Non-pigmented ciliary epithelial cell (primary cell): Measurements from ENCODE around the gene OR2W3.

ENCODE experiments used
- DNase-seq: peaks from one replicate; pipeline ENCODE4 v3.0.0-alpha.2; 2010; ENCODE audit warnings: low read depth

The OR2W3 gene

GRCh38 chr1:247895163-247895637 lies at the start of gene OR2W3:
TSS of gene OR2W3 (plus strand) at chr1:247895587. CDS start at chr1:247895587, 0 bp downstream.
- no peak for DNase-seq

DNA sequence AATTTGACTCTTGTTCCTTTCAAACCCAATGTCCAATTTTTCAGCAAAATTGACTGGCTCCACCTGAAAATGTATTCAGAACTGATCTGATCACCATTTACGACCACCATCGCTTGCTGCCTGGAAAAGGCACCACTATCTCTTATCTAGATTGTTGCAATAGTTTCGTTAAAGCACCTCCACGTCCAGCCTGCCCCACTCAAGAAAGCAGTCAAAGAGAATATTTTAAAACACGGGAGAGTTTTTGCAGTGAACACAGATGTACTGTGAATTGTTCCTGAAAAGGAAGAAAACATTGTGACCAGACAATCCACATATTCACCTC lies 49.7 kb upstream of the OR2W3 start:
- no peak for DNase-seq

GRCh38 chr1:247848346-247848745 lies 47.0 kb upstream of the OR2W3 start:
- DNase-seq: no peak

DNA sequence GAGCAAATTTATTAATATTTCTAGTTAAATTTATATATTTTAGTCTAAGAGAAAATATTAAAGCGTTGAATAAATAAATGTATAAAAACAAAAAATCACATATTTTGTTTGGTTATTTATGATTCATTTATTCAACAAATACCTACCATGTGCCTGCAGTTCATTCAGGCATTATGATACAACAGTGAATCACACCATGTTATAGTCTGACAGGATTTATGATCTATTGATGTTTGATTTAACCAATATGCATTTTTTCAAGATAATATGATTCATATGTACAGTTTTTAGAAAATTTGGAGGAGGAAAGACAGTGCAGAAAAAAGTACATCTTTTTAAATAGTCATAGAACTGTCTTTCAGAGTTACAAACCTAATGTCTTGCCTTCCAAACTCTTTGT lies 45.8 kb upstream of the OR2W3 start:
- no peak for DNase-seq

GRCh38 chr1:247854899-247855545 lies 40.4 kb upstream of the OR2W3 start:
- DNase-seq: no peak

DNA sequence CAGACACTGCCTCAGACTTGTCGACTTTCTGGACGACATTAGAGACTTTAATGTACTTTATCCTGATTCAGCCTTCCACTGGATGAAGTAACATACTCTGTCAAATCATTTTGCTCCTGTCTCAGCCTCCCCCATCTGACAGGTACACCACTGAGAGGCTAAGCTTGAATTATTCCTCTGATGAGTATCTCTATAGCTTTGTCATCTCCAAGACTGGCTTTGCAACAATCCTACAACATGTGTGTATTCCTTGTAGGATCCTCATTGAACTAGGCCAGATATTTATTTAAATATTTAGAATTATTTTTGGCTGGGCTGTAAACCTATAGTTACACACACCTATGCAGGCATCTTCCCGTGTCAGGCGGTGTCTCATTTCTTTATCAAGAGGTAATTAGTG lies 39.5 kb upstream of the OR2W3 start:
- no peak for DNase-seq

DNA sequence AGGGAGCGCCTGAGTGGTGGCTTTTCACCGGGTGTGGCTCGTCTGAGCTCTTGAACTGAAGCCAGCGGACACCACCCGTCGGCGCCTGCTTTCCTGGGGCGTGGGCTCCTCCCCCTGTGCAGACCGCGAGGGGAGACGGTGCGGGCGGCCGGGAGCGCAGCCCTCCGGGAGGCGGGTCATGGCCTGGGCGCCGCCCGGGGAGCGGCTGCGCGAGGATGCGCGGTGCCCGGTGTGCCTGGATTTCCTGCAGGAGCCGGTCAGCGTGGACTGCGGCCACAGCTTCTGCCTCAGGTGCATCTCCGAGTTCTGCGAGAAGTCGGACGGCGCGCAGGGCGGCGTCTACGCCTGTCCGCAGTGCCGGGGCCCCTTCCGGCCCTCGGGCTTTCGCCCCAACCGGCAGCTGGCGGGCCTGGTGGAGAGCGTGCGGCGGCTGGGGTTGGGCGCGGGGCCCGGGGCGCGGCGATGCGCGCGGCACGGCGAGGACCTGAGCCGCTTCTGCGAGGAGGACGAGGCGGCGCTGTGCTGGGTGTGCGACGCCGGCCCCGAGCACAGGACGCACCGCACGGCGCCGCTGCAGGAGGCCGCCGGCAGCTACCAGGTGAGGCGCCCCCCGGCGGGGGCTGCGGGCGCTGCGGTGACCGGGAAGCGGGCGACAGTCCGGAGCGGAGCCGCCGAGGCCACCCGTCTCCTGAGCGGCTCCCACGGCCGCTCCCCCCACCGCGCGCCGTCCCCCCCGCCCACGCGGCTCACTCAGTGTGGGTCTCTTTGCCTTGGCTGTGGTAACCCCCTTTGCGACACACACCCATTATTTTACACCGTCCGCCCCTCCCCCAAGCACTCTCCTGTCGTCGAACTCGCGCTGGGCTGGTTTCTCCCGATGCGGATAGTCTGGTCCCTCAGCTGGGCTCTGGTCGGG lies 38.1 kb upstream of the OR2W3 start, which contains the start of gene TRIM58:
Gene TRIM58, plus strand, starts transcription at position 119 of the 916 bp plus-strand sequence. Its CDS starts 60 bp downstream, at position 179.
- DNase-seq: no peak

DNA sequence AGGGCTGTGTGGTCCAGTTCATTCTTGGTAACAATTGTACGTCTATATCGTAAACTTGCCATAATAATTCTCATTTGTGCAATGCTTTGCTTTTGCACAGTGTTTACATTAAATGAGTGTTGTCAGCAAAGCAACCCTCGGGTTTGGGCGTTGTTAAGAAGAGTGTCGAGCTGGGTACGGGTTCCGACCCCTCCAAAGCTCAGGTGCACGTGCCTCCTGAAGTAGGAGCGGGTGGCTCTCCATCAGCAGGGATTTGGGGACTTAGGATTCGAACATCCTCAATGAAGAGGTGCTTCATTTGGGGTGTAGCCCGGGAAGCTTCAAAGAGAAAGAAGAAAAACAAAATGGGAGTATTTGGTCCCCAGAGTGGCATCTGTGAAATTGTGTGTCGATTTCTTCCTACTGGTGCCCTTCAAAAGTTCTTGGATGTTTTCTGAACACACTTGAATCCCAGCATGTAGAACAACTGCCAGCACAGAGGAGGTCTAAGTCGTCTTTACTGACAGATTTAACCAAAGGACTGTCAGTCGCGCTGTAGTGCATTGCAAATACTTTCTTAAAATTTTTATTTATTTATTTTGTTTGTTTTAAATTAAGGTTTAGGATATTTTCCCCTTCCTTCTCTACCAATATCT lies 37.3 kb upstream of the OR2W3 start:
- DNase-seq: no peak

GRCh38 chr1:247862756-247863155 lies 32.6 kb upstream of the OR2W3 start:
- DNase-seq: no peak

DNA sequence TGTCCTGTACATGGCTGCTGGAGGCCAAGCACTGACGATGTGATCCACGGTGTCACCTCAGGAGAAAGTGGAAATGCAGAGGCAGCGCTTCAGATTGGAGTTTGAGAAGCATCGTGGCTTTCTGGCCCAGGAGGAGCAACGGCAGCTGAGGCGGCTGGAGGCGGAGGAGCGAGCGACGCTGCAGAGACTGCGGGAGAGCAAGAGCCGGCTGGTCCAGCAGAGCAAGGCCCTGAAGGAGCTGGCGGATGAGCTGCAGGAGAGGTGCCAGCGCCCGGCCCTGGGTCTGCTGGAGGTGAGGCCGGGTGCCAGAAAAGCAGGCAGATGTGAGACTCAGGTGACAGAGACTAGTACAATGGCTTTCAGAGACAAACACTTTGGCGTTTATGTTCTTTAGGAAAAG lies 30.7 kb upstream of the OR2W3 start:
- DNase-seq: no peak

DNA sequence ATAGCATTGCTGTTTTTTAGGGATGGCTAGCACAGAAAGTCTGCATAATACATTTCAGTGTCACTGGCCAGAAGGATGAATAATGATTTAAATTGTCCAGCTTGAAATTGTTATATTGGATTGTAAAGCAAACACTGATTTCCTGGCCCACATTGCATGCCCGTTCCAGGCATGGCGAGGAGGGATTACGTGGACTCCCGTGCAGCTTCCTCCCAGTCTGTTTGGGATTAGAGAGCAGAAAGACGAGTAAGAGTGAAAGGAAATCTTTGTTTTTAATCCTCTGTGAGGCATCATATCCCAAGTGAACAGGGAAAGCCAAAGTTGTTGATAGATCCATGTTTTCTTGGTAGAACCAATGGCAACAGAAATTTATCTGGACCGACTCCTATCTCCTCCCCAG lies 30.0 kb upstream of the OR2W3 start:
- DNase-seq: no peak

DNA sequence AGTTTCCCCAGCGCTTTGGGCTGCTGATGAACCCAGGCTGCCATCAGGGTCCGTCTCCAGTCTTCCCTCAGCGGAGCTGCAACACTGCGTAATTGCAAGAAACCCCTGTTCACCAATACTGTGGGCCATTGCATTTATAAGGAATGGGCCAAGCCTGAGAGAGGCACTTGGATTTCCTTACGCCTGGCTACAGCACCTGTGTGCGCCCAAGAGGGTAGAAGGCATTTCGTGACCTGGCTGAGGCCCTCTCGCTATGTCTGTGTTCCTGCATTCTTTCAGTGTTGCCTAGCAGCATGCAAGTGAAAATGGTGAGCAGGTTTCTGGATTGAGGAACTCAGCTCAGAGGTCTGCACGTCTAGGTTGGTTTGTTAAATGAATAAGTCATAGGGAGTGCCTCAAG lies 12.0 kb upstream of the OR2W3 start:
- no peak for DNase-seq

DNA sequence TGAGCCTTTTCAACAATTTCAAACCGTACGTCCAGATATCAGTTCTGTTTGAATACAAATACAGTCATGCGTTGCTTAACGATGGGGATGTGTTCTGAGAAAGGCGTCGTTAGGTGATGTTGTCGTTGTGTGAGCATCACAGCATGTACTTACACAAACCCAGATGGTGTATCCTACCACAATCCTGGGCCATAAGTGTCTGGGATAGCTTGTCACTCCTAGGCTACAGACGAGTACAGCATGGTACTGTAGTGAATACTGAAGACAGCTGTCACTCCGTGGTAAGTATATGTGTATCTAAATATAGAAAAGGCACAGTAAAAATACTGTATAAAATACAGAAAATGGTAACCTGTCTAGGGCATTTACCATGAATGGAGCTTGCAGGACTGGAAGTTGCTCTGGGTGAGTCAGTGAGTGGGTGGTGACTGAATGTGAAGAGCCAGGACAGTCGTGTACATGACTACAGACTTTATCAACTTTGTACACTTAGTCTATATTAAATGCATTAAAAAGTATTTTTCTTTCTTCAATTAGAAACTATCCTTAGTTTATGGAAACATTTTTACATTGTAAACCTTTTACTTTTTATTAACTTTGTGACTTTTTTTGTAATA lies 10.5 kb upstream of the OR2W3 start:
- no peak for DNase-seq

DNA sequence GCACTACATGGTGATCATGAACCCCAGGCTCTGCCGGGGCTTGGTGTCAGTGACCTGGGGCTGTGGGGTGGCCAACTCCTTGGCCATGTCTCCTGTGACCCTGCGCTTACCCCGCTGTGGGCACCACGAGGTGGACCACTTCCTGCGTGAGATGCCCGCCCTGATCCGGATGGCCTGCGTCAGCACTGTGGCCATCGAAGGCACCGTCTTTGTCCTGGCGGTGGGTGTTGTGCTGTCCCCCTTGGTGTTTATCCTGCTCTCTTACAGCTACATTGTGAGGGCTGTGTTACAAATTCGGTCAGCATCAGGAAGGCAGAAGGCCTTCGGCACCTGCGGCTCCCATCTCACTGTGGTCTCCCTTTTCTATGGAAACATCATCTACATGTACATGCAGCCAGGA lies 589 bp downstream of the OR2W3 start:
- DNase-seq: no peak

DNA sequence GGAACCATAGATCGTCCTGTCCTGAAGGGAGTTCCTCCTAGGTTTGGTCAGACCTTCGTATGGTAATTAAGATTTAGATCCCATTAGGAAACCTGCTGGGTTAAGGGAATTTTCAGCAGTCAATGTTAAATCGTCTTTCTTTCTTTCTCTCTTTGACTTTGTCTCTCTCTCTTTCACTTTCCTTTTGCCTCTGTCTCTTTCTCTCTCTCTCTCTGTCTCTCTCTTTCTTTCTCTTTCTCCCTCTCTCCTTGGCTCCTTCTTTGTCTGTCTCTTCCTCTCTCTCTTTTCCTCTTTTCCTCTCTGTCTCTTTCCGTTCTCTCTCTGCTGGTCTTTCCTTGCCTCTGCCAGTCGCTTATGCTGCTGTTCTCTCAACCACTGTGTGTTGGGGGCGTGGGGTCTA lies 8.7 kb downstream of the OR2W3 start:
- no peak for DNase-seq

GRCh38 chr1:247905181-247905580 lies 9.8 kb downstream of the OR2W3 start:
- no peak for DNase-seq

GRCh38 chr1:247905910-247906503 lies 10.6 kb downstream of the OR2W3 start:
- no peak for DNase-seq

- DNase-seq: peak; percentile 17
These were observed 11.2 kb downstream of the OR2W3 start for GRCh38 chr1:247906504-247907047.

- DNase-seq: no peak
These were observed 13.4 kb downstream of the OR2W3 start for GRCh38 chr1:247908766-247909165.

- DNase-seq: no peak
These were observed 18.4 kb downstream of the OR2W3 start for GRCh38 chr1:247913786-247914185.

- no peak for DNase-seq
These were observed 19.7 kb downstream of the OR2W3 start for GRCh38 chr1:247914941-247915662.
